ENCODE measurements around the gene TAX1BP1.

TAX1BP1 gene

GRCh38 chr7:27868131-27868550, 128.2 kb downstream of the TAX1BP1 start:
- H3K27ac ChIP-seq: no peak overlapping the region
- TF ChIP-seq, protein P1, sequence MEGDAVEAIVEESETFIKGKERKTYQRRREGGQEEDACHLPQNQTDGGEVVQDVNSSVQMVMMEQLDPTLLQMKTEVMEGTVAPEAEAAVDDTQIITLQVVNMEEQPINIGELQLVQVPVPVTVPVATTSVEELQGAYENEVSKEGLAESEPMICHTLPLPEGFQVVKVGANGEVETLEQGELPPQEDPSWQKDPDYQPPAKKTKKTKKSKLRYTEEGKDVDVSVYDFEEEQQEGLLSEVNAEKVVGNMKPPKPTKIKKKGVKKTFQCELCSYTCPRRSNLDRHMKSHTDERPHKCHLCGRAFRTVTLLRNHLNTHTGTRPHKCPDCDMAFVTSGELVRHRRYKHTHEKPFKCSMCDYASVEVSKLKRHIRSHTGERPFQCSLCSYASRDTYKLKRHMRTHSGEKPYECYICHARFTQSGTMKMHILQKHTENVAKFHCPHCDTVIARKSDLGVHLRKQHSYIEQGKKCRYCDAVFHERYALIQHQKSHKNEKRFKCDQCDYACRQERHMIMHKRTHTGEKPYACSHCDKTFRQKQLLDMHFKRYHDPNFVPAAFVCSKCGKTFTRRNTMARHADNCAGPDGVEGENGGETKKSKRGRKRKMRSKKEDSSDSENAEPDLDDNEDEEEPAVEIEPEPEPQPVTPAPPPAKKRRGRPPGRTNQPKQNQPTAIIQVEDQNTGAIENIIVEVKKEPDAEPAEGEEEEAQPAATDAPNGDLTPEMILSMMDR (conservative IDR thresholded peaks at IDR 0.05): no peak
- no peak for TF ChIP-seq ZFX (IDR thresholded peaks at IDR 0.05)

DNA sequence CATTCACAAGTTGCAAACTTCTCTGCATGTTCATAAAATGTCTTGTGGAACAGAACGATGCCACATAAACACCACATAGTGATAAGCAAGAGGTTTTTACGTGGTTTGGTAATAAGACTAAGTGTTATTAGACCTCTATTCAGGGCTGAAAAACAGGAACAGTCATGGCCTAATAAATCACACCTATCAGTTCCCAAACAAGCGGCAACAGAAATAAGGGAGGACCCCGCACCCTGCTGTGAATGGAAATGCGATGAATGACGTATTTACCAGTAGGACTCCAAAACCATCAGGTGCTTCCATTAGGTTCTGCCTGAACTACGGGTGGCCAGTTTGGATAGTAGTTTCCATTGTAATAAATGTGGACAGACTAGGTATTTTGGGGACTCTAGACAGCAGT, 129.1 kb downstream of the TAX1BP1 start:
- TF ChIP-seq, protein P1 (conservative IDR thresholded peaks at IDR 0.05): no peak
- TF ChIP-seq ZFX (IDR thresholded peaks at IDR 0.05): no peak
- H3K27ac ChIP-seq: no peak overlapping the region

DNA sequence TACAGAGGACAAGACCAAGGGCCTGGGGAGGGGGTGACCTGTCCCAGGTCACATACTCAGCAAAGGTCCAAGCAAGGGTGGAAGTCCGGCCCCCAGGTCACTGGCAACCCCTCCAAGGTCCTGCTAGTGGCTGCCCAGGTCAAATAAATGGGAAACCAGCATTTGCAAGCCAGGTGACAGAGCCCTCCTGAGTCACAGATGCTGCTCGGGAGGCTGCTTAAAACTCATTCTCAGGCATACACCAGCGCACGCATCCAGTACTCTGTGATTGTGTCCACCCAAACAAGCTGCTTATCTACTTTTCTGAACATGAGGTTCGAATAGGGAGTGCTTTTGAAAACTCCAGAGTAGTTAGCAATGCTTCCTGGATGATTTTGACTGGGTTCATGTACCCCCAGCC, 130.6 kb downstream of the TAX1BP1 start:
- no peak for TF ChIP-seq ZFX (IDR thresholded peaks at IDR 0.05)
- TF ChIP-seq, protein P1 (conservative IDR thresholded peaks at IDR 0.05): no peak

DNA sequence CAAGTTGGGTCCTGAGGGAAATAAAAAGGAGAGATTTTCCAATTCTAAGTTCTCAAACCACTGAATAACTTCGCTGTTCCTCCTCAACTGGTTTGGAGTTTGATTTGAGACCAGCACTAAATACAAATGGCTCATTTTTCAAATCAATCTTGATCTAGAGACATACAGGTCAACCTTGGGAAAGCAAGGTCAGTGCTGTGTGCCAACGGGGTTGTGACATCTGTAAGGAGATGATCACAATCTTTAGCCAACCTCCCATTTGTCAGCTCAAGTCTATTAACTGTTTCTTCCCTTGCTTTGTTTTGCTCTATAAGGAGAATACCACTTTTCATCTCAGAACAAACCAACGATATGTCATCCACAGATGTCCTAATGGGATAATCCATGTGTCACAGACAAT, 131.1 kb downstream of the TAX1BP1 start:
- H3K27ac ChIP-seq: no peak overlapping the region
- TF ChIP-seq, protein P1 (conservative IDR thresholded peaks at IDR 0.05): no peak
- no peak for TF ChIP-seq ZFX (IDR thresholded peaks at IDR 0.05)

More for the DNA sequence above, 130.6 kb downstream of the TAX1BP1 start:
- no peak overlapping the region for H3K27ac ChIP-seq

- no peak for TF ChIP-seq ZFX (IDR thresholded peaks at IDR 0.05)
- TF ChIP-seq, protein P1 (conservative IDR thresholded peaks at IDR 0.05): no peak
- no peak overlapping the region for H3K27ac ChIP-seq
Measured at GRCh38 chr7:27871866-27872265, 131.9 kb downstream of the TAX1BP1 start.

DNA sequence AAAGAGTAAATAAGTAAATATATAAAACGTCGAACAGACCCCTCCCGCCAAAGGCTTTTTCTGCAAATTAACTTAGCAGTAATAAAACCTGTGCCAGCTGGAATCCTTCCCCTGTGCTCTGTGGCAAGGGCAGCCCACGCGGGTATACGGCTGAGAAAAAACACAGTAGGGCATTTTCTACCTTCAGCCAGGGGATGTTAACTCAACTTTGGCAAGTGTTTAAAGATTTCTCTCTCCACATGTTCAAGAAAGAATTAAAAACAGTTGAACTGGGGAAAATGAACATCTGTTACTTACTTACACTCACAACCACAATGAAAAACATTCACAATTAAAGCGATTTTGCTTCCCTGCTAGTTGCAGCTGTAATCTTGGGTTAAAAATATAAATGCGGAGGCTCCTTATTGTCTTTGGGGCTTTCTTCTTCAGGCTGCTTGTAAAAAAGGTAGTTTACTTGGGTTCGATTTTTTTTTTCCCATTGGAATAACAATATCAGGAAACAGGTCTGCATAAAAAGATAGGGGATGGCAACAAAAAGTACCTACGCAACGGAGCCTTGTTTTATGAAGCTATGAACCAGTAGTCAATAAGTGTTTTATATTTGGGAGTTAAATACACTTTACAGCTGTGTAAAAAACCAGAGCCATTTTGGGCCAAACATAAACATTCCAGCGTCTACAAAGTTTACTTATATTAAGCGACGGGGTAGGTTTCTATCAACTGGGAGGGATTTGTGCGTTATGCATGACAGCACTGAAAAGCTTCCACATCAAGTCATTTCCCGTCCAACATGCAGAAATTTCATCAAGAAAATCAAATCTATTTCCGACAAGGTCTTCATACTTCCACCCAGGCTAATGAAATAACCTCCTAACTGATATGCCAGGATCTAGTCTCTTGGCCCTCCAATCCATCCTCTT, 132.7 kb downstream of the TAX1BP1 start:
- TF ChIP-seq, protein P1 (conservative IDR thresholded peaks at IDR 0.05): no peak
- TF ChIP-seq ZFX (IDR thresholded peaks at IDR 0.05): no peak
- no peak overlapping the region for H3K27ac ChIP-seq

Data from C4-2B (cell line).